HG02610 (cell line): ENCODE measurements around the gene MYOCOS.
"Not testable (repeated sequence)": the region's sequence is repeated elsewhere in the genome, so short reads cannot be mapped to it uniquely, and the experiment has no call there.

Experiments
- ATAC-seq: cut with Tn5 transposase; IDR thresholded peaks from one replicate; pipeline ENCODE4 v1.9.1; 2021; ENCODE audit warnings: mild to moderate bottlenecking, moderate library complexity; ENCODE audit not compliant: unreplicated experiment

MYOCOS gene

GRCh38 chr1:171656206-171656605 is 34.2 kb downstream of the MYOCOS start:
- not testable (repeated sequence) for ATAC-seq

GRCh38 chr1:171661076-171661650 is 39.1 kb downstream of the MYOCOS start:
- ATAC-seq = no peak

- no peak for ATAC-seq
Observed at GRCh38 chr1:171663036-171663853, 41.2 kb downstream of the MYOCOS start.

- no peak for ATAC-seq
Observed at GRCh38 chr1:171663854-171664575, 42.0 kb downstream of the MYOCOS start.

GRCh38 chr1:171664976-171665375 is 42.9 kb downstream of the MYOCOS start:
- ATAC-seq = no peak

- no peak for ATAC-seq
Observed at GRCh38 chr1:171666114-171666769, 44.2 kb downstream of the MYOCOS start.

GRCh38 chr1:171668372-171668771 is 46.3 kb downstream of the MYOCOS start:
- ATAC-seq = no peak

GRCh38 chr1:171670739-171671138 is 48.7 kb downstream of the MYOCOS start:
- no peak for ATAC-seq

GRCh38 chr1:171674431-171675405 is 52.7 kb downstream of the MYOCOS start:
- no peak for ATAC-seq
